BLaER1 treated with 17β-estradiol and CSF1 and Interleukin-3, amounts not matched to agents 10 nM and 100 nM (cell line): ENCODE measurements around the gene MCCC1.

ENCODE experiments used
- H3K27ac ChIP-seq, 11 experiments: shearing (Covaris generic); formaldehyde crosslinking; 2 replicates each; pipeline ENCODE4 v1.8.1; 2022
- H3K27me3 ChIP-seq, 11 experiments: shearing (Covaris generic); formaldehyde crosslinking; 2 replicates each; pipeline ENCODE4 v1.8.1; 2022
- H3K36me3 ChIP-seq, 11 experiments: shearing (Covaris generic); formaldehyde crosslinking; 2 replicates each; pipeline ENCODE4 v1.8.1; 2022
- H3K4me1 ChIP-seq, 10 experiments: shearing (Covaris generic); formaldehyde crosslinking; 2 replicates each; pipeline ENCODE4 v1.8.1; 2022
- H3K4me2 ChIP-seq, 11 experiments: shearing (Covaris generic); formaldehyde crosslinking; 2 replicates each; pipeline ENCODE4 v1.8.1; 2022
- H3K4me3 ChIP-seq, 10 experiments: shearing (Covaris generic); formaldehyde crosslinking; 2 replicates each; pipeline ENCODE4 v1.8.1; 2022
- H3K9ac ChIP-seq, 11 experiments: shearing (Covaris generic); formaldehyde crosslinking; 2 replicates each; pipeline ENCODE4 v1.8.1; 2022
- H3K9me3 ChIP-seq, 11 experiments: shearing (Covaris generic); formaldehyde crosslinking; replicated peaks in 1 of 11; 2 replicates each; pipeline ENCODE4 v1.8.1; 2022
- H4K20me1 ChIP-seq, 11 experiments: shearing (Covaris generic); formaldehyde crosslinking; 2 replicates each; pipeline ENCODE4 v1.8.1; 2022
- Cebpa-rat ChIP-seq, 11 experiments: shearing (Covaris generic); IDR thresholded peaks; 2 replicates each; pipeline ENCODE4 v1.8.1; 2022

The MCCC1 gene

DNA sequence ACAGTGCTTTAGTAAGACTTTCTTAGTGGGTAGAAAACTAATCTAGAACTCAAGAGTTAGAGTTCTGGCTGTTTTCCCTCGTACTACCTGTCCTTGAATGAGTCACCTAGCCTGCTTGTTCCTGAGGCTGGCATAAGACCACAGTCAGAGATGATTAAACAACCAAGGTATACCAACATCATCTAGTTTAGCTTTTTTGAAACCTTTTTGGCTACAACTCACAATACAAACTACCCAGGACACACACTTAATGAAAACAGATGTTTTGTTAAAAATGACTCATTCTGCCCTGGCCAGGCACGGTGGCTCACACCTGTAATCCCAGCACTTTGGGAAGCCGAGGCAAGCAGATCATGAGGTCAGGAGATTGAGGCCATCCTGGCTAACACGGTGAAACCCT, 4.6 kb downstream of the MCCC1 start:
- no peak for TF ChIP-seq Cebpa-rat (IDR thresholded peaks at IDR 0.05)
- Histone ChIP-seq H3K27me3 (no peaks in the 10 kb centered on the region), H3K36me3 (peaks cover 38 to 77% (median 59%) of the 10 kb centered on the region in 11 experiments), H3K4me3 (no peak overlapping the region), H3K9ac (no peak overlapping the region), H3K27ac (no peak overlapping the region), H3K4me2 (no peak overlapping the region), H4K20me1 (peaks cover 0 to 5% (median 0%) of the 10 kb centered on the region in 11 experiments; a peak in 2 of 22 replicates), H3K9me3 (no peaks in the 10 kb centered on the region), H3K4me1 (peaks cover 11 to 20% (median 15%) of the 10 kb centered on the region in 10 experiments)

DNA sequence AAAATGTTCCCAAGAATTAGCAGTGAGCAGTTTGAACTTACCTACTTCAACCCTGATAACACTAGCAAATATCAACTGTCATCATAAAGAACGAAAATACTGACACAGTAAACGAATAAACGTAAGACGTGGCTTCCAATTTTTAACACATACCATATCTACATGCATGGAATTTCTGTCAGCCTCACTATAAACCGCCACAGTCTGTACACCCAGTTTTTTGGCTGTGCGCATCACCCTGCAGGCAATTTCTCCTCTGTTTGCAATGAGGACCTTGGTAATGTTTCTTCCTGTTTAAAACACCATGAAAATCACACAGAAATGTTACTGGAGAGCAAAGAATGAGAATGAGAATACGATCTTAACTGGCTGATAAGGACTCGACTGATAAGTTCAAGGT, 7.0 kb downstream of the MCCC1 start:
- no peaks in the 10 kb centered on the region for H3K9me3 ChIP-seq
- H3K4me2 ChIP-seq: no peak overlapping the region
- H3K9ac ChIP-seq: no peak overlapping the region
- peaks cover 60 to 95% (median 80%) of the 10 kb centered on the region in 11 experiments for H3K36me3 ChIP-seq
- H3K27ac ChIP-seq: no peak overlapping the region
- no peak for TF ChIP-seq Cebpa-rat (IDR thresholded peaks at IDR 0.05)
- H3K27me3 ChIP-seq: no peaks in the 10 kb centered on the region
- H3K4me3 ChIP-seq: no peak overlapping the region
- peaks cover 0 to 5% (median 0%) of the 10 kb centered on the region in 11 experiments; a peak in 2 of 22 replicates for H4K20me1 ChIP-seq
- peaks cover 0 to 7% (median under 1%) of the 10 kb centered on the region in 10 experiments; a peak in 9 of 20 replicates for H3K4me1 ChIP-seq

DNA sequence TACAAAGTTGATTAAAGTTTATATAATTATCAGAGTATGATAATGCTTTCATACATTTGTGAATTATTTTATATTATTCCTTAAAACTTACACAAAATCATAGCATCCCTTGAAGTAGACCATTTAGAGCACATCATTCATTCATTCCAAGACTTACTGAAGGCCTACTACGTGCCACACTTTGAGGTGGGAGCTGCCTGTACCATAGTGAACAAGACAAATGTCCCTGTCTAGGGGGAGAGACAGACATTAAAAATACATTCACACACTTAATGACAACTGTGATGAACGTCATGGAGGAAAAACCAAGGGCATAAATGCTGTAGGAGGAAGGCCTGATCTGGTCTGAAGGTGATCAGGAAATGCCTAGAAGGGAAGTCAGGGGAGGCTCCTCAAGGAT, 12.1 kb downstream of the MCCC1 start:
- H3K36me3 ChIP-seq: peaks cover 92 to 100% (median 99%) of the 10 kb centered on the region in 11 experiments
- no peak for TF ChIP-seq Cebpa-rat (IDR thresholded peaks at IDR 0.05)
- no peak overlapping the region for H3K4me3 ChIP-seq
- no peaks in the 10 kb centered on the region for H3K4me1 ChIP-seq
- H3K27ac ChIP-seq: no peak overlapping the region
- no peak overlapping the region for H3K4me2 ChIP-seq
- no peaks in the 10 kb centered on the region for H3K27me3 ChIP-seq
- peaks cover 0 to 5% (median 0%) of the 10 kb centered on the region in 11 experiments; a peak in 2 of 22 replicates for H4K20me1 ChIP-seq
- peaks cover 0 to 6% (median 0%) of the 10 kb centered on the region in 11 experiments; a peak in 5 of 22 replicates for H3K9me3 ChIP-seq
- H3K9ac ChIP-seq: no peak overlapping the region

DNA sequence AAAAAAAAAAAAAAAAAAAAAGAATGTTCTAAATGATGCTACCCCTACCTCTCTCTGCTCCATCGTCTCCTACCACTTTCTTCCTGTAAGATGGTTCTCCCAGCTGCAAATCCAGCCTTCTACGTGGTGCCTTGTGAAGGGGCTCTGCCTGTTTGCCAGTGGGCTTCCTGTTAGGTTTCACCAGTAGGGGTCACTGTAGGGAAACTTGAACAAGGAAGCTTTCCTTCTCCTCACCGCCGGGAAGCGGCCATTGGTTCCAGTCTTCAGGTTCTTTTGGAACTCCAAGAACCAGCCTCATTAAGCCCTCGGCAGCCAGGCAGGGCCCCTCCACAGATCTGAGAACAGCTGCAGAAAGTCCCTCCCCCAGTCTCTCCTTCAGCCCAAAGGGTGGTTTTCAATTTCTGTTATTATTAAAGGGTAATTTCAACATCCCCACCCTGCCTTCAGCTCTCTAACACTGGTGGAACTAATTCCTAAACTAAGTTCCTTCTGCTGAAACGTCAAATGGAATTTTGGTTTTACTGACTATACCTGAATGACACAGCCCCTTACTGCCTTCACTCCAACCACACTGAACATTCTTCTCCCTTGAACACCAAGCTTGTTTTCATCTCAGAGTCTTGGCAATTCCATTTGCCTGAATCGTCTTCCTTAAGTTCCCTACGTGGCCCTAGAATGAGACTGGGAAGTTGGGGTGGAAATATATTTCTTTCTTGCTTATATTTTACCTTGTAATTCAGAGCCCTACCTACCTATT, 13.5 kb downstream of the MCCC1 start:
- 0 out of 22 replicates have a peak, but pooled peaks cover 0 to 5% (median 0%) of the 10 kb centered on the region in 11 experiments for H4K20me1 ChIP-seq
- no peak overlapping the region for H3K4me2 ChIP-seq
- no peaks in the 10 kb centered on the region for H3K4me1 ChIP-seq
- H3K9me3 ChIP-seq: peaks cover 6 to 19% (median 13%) of the 10 kb centered on the region in 11 experiments; a peak in 21 of 22 replicates
- H3K9ac ChIP-seq: no peak overlapping the region
- peaks cover 92 to 100% (median 99%) of the 10 kb centered on the region in 11 experiments for H3K36me3 ChIP-seq
- no peaks in the 10 kb centered on the region for H3K27me3 ChIP-seq
- H3K27ac ChIP-seq: no peak overlapping the region
- TF ChIP-seq Cebpa-rat (IDR thresholded peaks at IDR 0.05): no peak
- H3K4me3 ChIP-seq: no peak overlapping the region

DNA sequence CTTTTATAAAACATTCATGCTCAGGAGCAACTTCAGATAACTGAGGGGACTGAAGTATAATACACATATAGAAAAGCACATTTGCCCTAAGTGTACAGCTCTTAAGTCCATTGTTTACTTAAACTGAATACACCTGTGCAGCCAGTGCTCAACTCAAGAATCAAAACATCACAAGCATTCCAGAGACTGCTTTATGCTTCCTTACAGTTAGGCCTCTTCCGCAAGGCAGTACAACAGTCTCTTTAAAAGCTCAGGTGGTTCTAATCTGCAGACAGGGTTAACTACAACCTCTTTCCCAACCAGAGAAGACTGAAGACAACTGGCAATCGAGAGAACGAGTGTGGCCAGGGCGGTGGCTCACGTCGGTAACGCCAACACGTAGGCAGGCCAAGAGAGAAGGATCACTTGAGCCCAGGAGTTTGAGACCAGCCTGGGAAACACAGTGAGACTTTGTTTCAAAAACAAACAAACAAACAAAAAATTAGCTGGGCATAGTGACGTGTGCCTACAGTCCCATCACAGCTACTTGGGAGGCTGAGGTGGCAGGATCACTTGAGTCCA, 16.9 kb downstream of the MCCC1 start:
- Histone ChIP-seq H3K9me3 (peaks cover 33 to 53% (median 47%) of the 10 kb centered on the region in 11 experiments), H3K4me2 (no peak overlapping the region), H3K4me1 (no peaks in the 10 kb centered on the region), H3K36me3 (peaks cover 93 to 100% (median 99%) of the 10 kb centered on the region in 11 experiments), H3K27me3 (no peaks in the 10 kb centered on the region), H3K27ac (no peak overlapping the region), H3K9ac (no peak overlapping the region), H3K4me3 (no peak overlapping the region), H4K20me1 (0 out of 22 replicates have a peak, but pooled peaks cover 0 to 5% (median 0%) of the 10 kb centered on the region in 11 experiments)
- TF ChIP-seq Cebpa-rat (IDR thresholded peaks at IDR 0.05): no peak

DNA sequence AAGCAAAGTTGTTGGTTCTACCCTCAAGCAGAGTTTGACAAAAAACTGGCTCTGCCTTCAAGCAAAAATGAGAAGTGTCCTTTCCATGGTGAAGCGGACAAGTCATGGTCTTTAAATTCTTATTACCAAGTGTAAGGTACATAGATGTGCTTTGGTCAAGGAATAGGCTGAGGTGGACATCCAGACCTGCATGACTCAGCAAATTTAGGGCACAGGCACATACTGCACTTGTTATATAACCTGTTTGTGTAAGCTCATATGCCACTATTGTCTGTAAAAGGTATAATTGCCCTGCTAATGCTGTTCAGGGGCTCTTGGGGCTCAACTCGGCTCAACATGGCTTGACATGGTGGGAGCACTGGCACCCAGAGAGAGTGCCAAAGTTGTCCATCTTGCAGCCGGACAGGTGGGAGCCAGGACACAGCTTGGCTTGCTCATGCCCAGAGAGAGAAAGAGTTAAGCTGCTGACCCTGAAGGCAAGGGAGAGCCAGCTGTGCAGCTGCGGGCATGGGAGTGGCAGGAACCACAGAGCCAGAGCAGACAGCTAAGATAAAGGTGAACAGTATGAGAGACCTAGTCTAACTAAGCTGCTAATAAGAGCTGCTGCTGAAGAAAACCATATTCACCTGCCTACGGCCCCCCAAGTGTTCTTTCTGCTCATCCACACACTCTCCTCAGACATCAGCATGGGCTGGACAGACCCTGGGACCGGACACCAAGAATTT, 17.7 kb downstream of the MCCC1 start:
- peaks cover 97 to 100% (median 100%) of the 10 kb centered on the region in 11 experiments for H3K36me3 ChIP-seq
- H3K9ac ChIP-seq: no peak overlapping the region
- H4K20me1 ChIP-seq: 0 out of 22 replicates have a peak, but pooled peaks cover 0 to 5% (median 0%) of the 10 kb centered on the region in 11 experiments
- peaks cover 39 to 61% (median 55%) of the 10 kb centered on the region in 11 experiments for H3K9me3 ChIP-seq
- no peak overlapping the region for H3K27ac ChIP-seq
- no peak for TF ChIP-seq Cebpa-rat (IDR thresholded peaks at IDR 0.05)
- H3K4me3 ChIP-seq: no peak overlapping the region
- H3K4me2 ChIP-seq: no peak overlapping the region
- H3K27me3 ChIP-seq: no peaks in the 10 kb centered on the region
- no peaks in the 10 kb centered on the region for H3K4me1 ChIP-seq

DNA sequence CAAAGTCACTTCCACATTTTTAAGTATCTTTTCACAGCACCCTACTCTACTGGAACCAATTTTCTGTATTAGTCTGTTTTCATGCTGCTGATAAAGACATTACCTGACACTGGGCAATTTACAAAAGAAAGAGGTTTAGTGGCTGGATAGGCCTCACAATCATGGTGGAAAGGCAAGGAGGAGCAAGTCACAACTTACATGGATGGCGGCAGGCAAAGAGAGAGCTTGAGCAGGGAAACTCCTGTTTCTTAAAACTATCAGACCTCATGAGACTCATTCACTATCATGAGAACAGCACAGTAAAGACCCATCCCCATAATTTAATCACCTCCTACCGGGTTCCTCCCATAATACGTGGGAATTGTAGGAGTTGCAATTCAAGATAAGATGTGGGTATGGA, 18.7 kb downstream of the MCCC1 start:
- no peak for TF ChIP-seq Cebpa-rat (IDR thresholded peaks at IDR 0.05)
- H3K9me3 ChIP-seq: peaks cover 49 to 71% (median 64%) of the 10 kb centered on the region in 11 experiments
- H4K20me1 ChIP-seq: 0 out of 22 replicates have a peak, but pooled peaks cover 0 to 5% (median 0%) of the 10 kb centered on the region in 11 experiments
- no peaks in the 10 kb centered on the region for H3K4me1 ChIP-seq
- H3K36me3 ChIP-seq: peaks cover 90 to 100% (median 99%) of the 10 kb centered on the region in 11 experiments
- no peaks in the 10 kb centered on the region for H3K27me3 ChIP-seq
- no peak overlapping the region for H3K4me3 ChIP-seq
- H3K9ac ChIP-seq: no peak overlapping the region
- no peak overlapping the region for H3K4me2 ChIP-seq
- H3K27ac ChIP-seq: no peak overlapping the region

DNA sequence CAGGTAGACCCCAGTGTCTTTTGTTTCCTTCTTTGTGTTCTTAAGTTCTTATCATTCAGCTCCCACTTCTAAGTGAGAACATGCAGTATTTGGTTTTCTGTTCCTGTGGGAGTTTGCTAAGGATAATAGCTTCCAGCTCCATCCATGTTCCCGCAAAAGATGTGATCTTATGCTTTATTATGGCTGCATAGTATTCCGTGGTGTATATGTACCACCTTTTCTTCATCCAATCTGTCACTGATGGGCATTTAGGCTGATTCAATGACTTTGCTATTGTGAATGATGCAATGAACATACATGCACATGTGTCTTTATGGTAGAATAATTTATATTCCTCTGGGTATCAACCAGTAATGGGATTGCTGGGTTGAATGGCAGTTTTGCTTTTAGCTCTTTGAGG, 24.4 kb downstream of the MCCC1 start:
- Histone ChIP-seq H3K9ac (no peak overlapping the region), H3K4me1 (peaks cover 0 to 27% (median 12%) of the 10 kb centered on the region in 10 experiments; a peak in 10 of 20 replicates), H3K4me3 (no peak overlapping the region), H4K20me1 (no peaks in the 10 kb centered on the region), H3K27ac (peak overlapping the region in 2 of 11 experiments; percentile 71 to 72; a peak in 4 of 22 replicates), H3K4me2 (peak overlapping the region in 5 of 11 experiments; percentile 1 to 80 (median 61); a peak in 7 of 22 replicates), H3K36me3 (peaks cover 59 to 85% (median 78%) of the 10 kb centered on the region in 11 experiments), H3K9me3 (peaks cover 37 to 52% (median 48%) of the 10 kb centered on the region in 11 experiments), H3K27me3 (no peaks in the 10 kb centered on the region)
- TF ChIP-seq Cebpa-rat (IDR thresholded peaks at IDR 0.05): no peak
